HG03354 (cell line): ENCODE results near the gene TJP2.

ENCODE experiments used
- ATAC-seq: cut with Tn5 transposase; IDR thresholded peaks from one replicate; pipeline ENCODE4 v1.9.1; 2021; ENCODE audit warnings: mild to moderate bottlenecking; ENCODE audit not compliant: unreplicated experiment, poor library complexity, severe bottlenecking

Gene TJP2

GRCh38 chr9:69173891-69174615 lies at the start of gene TJP2:
TJP2 (plus strand) TSS chr9:69174277; CDS start chr9:69174373, 96 bp downstream.
- peak; percentile 56 for ATAC-seq

GRCh38 chr9:69130456-69131441 lies 43.3 kb upstream of the TJP2 start:
- ATAC-seq: no peak

DNA sequence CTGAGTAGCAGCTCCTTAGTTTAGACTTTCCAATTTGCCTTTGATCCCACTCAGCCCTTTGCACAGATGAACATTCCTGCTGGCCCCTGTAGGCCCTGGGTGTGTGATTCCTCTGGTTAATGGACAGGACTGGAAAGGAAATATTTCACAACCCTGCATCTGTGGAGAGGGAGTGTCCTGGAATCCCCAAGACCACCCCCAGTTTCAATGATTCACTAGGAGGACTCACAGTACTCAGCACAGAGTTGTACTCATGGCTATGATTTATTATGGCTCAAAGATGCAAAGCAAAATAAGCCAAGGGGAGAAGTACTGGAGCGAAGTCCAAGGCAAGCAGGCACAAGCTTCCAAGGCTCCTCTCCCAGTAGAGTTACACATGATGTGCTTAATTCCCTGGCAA lies 42.4 kb upstream of the TJP2 start:
- ATAC-seq: no peak

- ATAC-seq: no peak
Measured at GRCh38 chr9:69132361-69132760, 41.7 kb upstream of the TJP2 start.

DNA sequence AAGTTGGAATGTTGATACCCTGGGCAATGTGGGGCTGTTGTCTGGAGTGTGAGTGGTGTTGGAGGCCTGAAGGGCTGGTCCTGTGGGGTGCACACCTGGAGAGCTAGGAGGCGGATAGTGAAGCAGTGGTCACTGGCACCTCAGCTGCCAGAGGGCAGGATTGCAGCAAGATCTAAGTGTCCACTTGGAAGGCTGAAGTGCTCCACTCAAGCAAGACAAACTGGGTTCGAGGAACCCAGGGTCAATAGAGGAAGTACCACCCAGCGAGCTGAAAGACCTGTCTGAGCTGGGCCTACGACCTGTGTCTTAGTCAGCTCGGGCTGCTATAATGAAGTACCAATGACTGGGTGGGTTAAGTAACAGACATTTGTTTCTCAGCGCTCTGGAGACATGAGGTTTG lies 39.7 kb upstream of the TJP2 start:
- ATAC-seq: no peak

DNA sequence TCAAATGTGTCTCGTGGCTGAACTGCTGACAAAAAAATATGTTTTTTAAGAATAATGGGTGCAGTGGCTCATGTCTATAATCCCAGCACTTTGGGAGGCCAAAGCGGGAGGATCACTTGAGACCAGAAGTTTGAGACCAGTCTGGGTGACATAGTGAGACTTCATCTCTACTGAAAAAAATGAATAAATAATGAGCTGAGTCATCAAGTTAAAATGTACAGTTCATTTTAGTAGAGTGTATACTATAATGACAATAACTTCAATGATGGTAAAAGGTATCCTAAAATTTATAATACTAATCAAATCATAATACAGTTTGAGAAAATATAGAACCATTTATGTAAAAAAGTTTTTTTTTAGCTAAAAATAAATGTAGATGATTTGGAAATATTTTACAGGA lies 37.9 kb upstream of the TJP2 start:
- no peak for ATAC-seq

DNA sequence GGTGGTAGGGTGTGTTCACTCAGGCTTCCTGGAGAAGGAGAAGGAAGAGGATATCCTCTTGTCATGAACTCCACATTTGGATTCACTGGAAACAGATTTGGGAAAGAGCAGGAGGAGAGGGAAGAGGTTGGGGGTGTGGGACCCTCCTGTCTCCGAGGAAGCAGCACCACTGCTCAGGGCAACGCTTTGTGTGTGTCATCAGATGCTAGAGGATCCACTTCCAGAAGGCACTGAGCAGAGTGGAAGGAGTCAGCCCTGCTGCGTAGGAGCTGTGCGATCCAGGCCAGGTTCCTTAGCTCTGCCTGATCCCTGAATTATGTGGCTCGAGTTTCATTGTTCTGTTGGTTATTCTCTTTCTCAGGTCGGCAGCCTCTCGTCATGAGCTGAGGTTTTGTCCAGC lies 37.3 kb upstream of the TJP2 start:
- ATAC-seq: no peak

DNA sequence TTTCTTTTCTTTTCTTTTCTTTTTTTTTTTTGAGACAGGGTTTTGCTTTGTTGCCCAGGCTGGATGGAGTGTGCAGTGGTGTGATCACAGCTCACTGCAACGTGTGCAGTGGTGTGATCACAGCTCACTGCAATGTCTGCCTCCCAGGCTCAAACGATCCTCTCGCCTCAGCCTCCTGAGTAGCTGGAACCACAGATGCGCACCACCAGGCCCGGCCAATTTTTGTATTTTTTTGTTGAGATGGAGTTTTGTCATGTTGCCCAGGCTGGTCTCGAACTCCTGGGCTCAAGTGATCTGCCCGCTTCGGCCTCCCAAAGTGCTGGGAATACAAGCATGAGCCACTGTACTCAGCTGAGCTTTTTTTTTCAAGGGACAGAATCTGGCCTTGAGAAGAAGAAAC lies 36.8 kb upstream of the TJP2 start:
- no peak for ATAC-seq

- ATAC-seq: no peak
Measured at GRCh38 chr9:69139596-69139995, 34.5 kb upstream of the TJP2 start.

- no peak for ATAC-seq
Measured at GRCh38 chr9:69140123-69140735, 33.8 kb upstream of the TJP2 start.

GRCh38 chr9:69141851-69142250 lies 32.2 kb upstream of the TJP2 start:
- ATAC-seq: no peak

GRCh38 chr9:69143291-69143690 lies 30.8 kb upstream of the TJP2 start:
- no peak for ATAC-seq

DNA sequence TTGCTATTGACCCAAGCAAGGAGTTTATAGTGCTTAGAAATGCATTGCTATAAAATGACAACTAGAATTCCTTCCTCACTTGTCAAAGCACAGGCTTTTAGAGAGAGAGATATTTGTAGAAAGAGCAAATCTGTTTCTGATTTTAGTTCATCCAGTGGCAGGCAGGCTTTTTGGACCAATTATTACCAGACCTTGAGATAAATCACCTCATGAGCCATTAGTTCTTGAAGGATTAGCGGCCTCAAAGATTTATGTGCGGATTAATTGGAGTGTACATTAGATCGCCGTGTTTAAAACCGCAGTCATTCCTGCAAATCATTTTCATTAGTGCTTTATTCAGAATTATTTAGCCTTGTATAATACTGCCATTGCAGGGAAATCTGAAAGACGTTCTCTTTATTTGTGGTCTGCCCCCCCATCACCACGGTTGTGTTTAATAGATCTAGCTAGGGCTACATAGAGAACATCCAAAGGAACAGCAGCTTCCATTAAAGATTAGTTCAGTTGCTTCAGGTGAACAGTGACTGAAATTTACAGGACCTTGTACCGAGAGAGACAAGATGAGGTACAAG lies 28.8 kb upstream of the TJP2 start:
- ATAC-seq: no peak

DNA sequence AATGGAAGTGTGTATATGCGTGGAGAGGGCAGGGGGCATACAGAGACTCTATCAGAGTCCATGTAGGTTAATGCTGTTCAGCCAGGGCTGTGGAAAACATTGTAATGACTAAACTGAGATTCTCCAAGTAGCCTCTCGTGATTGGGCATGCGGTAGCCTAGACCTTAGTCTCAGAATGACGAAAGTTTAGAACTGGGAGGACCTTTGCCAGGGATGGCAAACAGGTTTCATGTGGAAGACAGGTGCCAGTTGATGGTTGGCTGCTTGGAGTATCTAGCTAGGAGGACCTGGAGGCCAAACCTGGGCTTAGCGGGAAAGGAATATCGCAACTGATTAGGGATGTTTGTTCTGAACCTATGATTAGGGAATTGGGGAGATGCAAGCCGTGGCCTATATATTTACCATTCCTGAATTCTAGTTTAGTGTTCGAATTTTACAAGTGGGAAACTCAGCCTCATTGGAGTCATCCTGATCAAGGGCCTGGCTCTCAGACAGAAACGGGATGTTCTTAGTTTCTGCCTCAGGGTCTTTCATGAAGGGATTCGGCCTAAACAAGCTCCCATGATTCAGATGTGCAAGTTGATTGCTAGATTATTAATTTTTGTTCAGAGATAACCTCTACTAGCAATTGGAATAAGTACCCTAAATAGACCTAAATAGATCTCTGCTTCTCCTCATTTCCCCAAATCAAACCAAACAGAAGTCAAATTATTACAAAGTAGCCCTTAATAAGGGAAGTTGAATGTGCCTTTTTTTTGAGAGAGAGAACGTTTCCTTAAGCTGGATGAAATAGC lies 26.8 kb upstream of the TJP2 start:
- ATAC-seq: no peak

- no peak for ATAC-seq
Measured at GRCh38 chr9:69149321-69149807, 24.7 kb upstream of the TJP2 start.

GRCh38 chr9:69151506-69151905 lies 22.6 kb upstream of the TJP2 start:
- ATAC-seq: no peak

GRCh38 chr9:69153707-69154521 lies 20.2 kb upstream of the TJP2 start:
- no peak for ATAC-seq

GRCh38 chr9:69155341-69156030 lies 18.6 kb upstream of the TJP2 start:
- peak; percentile 99 for ATAC-seq
